CD4-positive, alpha-beta memory T cell (primary cell): ENCODE measurements around the gene MYL9. TPM values are rescaled to one million over a fixed set of nuclear protein-coding genes. Genes with fewer than 3 reads are reported as not detected.

Source experiments
- CTCF ChIA-PET: fragments of 350-600 bp; sonication (Branson Sonifier 250); formaldehyde crosslinking; loops from one replicate; lab custom pipeline; 2021; ENCODE audit warnings: inconsistent platforms; ENCODE audit not compliant: partially characterized antibody; lab: Charles Lee
- POLR2A ChIA-PET: fragments of 350-600 bp; sonication (Branson Sonifier 250); formaldehyde crosslinking; loops from one replicate; lab custom pipeline; 2021; ENCODE audit not compliant: partially characterized antibody; lab: Charles Lee
- DNase-seq, 5 donors: peaks; one replicate each; pipeline versions ENCODE4 v3.0.0 to v3.0.0-alpha.2; 2020 to 2022; ENCODE audit warnings: mixed read lengths in 1 of 5
- H3K27ac ChIP-seq: one replicate; pipeline ENCODE4 v1.7.0; 2013; ENCODE audit warnings: low read depth, low read length
- H3K27me3 ChIP-seq: 2 replicates; pipeline ENCODE4 v1.7.0; 2013; ENCODE audit warnings: mild to moderate bottlenecking, low read length, moderate library complexity; ENCODE audit not compliant: insufficient read depth
- H3K36me3 ChIP-seq: 2 replicates; pipeline ENCODE4 v1.7.0; 2013; ENCODE audit warnings: mild to moderate bottlenecking, low read length, moderate library complexity; ENCODE audit not compliant: insufficient read depth
- H3K4me1 ChIP-seq: 2 replicates; pipeline ENCODE4 v1.7.0; 2013; ENCODE audit warnings: mild to moderate bottlenecking, low read length, moderate library complexity; ENCODE audit not compliant: insufficient read depth
- H3K4me3 ChIP-seq, 2 donors: one replicate each; pipeline ENCODE4 v1.7.0; 2013; ENCODE audit warnings: low read length in 2 of 2, mild to moderate bottlenecking in 1 of 2
- H3K9me3 ChIP-seq, 2 donors: one replicate each; pipeline ENCODE4 v1.7.0; 2013; ENCODE audit warnings: low read length in 2 of 2, control low read depth in 1 of 2; ENCODE audit not compliant: control insufficient read depth in 1 of 2
- H3K27ac Mint-ChIP-seq, 7 donors: one replicate each; pipeline ENCODE4 v1.8.0; 2020 to 2021; ENCODE audit warnings: mixed read lengths in 7 of 7, mild to moderate bottlenecking in 6 of 7, inconsistent platforms in 3 of 7, moderate library complexity in 3 of 7
- H3K27me3 Mint-ChIP-seq, 2 donors: one replicate each; pipeline ENCODE4 v1.8.0; 2020 to 2021; ENCODE audit warnings: mixed read lengths in 2 of 2
- H3K36me3 Mint-ChIP-seq, 2 donors: one replicate each; pipeline ENCODE4 v1.8.0; 2020 to 2021; ENCODE audit warnings: mixed read lengths in 2 of 2, inconsistent platforms in 1 of 2, mild to moderate bottlenecking in 1 of 2
- H3K4me1 Mint-ChIP-seq, 4 donors: one replicate each; pipeline ENCODE4 v1.8.0; 2020 to 2021; ENCODE audit warnings: mixed read lengths in 4 of 4, mild to moderate bottlenecking in 1 of 4
- H3K4me3 Mint-ChIP-seq, 8 donors: one replicate each; pipeline ENCODE4 v1.8.0; 2020 to 2021; ENCODE audit warnings: mixed read lengths in 8 of 8, mild to moderate bottlenecking in 7 of 8, moderate library complexity in 6 of 8, inconsistent platforms in 3 of 8
- H3K9me3 Mint-ChIP-seq, 8 donors: one replicate each; pipeline ENCODE4 v1.8.0; 2020 to 2021; ENCODE audit warnings: mixed read lengths in 8 of 8, mild to moderate bottlenecking in 5 of 8, inconsistent platforms in 3 of 8, moderate library complexity in 1 of 8
- intact Hi-C: fragments of 100-400 bp; cut with micrococcal nuclease; formaldehyde crosslinking; loops from one replicate; pipeline ENCODE4 v1.15.1; 2023
- polyA plus RNA-seq, 2 donors: library from polyadenylated mRNA; unstranded; fragments of 300-500 nt; fragmentation: Illumina TruSeq; gene quantifications; one replicate each; pipeline ENCODE4 v1.2.3, GENCODE V29; 2021
- total RNA-seq, 2 experiments: library from RNA; stranded (reverse); gene quantifications; one replicate each; pipeline ENCODE4 v1.2.3, GENCODE V29; 2021

The MYL9 gene
- total RNA-seq: not detected
- not detected for polyA plus RNA-seq

DNA sequence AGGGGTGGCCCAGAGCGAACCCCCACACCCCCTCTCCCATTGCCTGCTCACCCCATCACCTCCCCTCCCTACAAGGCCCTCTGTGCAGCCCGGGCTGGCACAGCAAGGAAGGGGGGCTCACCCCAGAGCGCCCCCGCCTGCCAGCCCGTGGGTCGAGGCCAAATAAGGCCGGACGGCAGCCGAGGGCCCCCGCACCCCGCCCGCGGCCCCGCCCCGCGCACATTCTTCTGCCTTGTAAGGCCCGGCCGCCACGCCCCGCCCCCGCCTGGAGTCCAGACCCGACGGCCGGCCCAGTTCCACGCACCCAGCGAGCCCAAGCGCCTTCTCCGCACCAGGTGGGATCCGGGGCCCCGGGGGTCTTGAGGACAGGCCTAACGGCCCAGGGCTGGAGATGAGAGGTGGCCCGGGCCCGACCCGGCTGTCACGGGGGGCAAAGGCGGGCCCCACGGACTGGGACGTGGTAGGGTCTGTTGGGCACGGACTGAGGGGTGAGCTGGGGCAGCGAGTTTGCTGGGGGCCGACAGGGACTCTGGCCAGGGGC is at the start of gene MYL9:
Gene MYL9 (plus strand): TSS at position 293 of the 541 bp plus-strand sequence. CDS start 3,366 bp downstream, outside the sequence.
- Mint-ChIP-seq H3K4me1 (peaks cover 0 to 1% (median 0%) of the 10 kb centered on the region in 4 donors), H3K9me3 (no peaks in the 10 kb centered on the region), H3K36me3 (no peaks in the 10 kb centered on the region), H3K27me3 (peaks cover 0 to 3% of the 10 kb centered on the region in 2 donors), H3K27ac (peak within 1 kb of the TSS in 1 of 7 donors; percentile 43), H3K4me3 (peak within 1 kb of the TSS in 1 of 8 donors; percentile 23)
- intact Hi-C loops: no loop called here
- no peaks in the 10 kb centered on the region for H3K27me3 ChIP-seq
- H3K27ac ChIP-seq: no peak within 1 kb of the TSS
- no peak within 1 kb of the TSS for H3K4me3 ChIP-seq
- H3K4me1 ChIP-seq: no peaks in the 10 kb centered on the region
- ChIA-PET CTCF (no interaction called here), POLR2A (no interaction called here)
- no peaks in the 10 kb centered on the region for H3K36me3 ChIP-seq
- no peaks in the 10 kb centered on the region for H3K9me3 ChIP-seq
- no peak for DNase-seq

- Histone ChIP-seq H3K27me3 (no peaks in the 10 kb centered on the region), H3K9me3 (no peaks in the 10 kb centered on the region), H3K27ac (peak overlapping the region; percentile 59), H3K4me1 (peaks cover 39% of the 10 kb centered on the region), H3K36me3 (peaks cover 10% of the 10 kb centered on the region), H3K4me3 (peak overlapping the region in 1 of 2 donors; percentile 33)
- H3K27me3 Mint-ChIP-seq: no peaks in the 10 kb centered on the region
- H3K27ac Mint-ChIP-seq: peak overlapping the region; percentile 91 to 96 (median 94)
- peaks cover 5 to 7% of the 10 kb centered on the region in 2 donors for H3K36me3 Mint-ChIP-seq
- DNase-seq: peak; percentile 59 to 76 (median 63)
- H3K4me3 Mint-ChIP-seq: peak overlapping the region in 7 of 8 donors; percentile 70 to 86 (median 80)
- H3K9me3 Mint-ChIP-seq: no peaks in the 10 kb centered on the region
- ChIA-PET POLR2A (interaction anchor here (1.0 to 3.2 kb wide), 9 partner anchors 9 to 241 kb away, joined by 3 to 33 read pairs (median 5); partner anchors contain the start of gene RAB5IF), CTCF (interaction anchor here (0.6 to 1.8 kb wide), 13 partner anchors 9 to 290 kb away, joined by 3 to 11 read pairs (median 4); no protein-coding TSS in a partner anchor)
- H3K4me1 Mint-ChIP-seq: peaks cover 34 to 59% (median 45%) of the 10 kb centered on the region in 4 donors
- intact Hi-C loops: loop anchor here (1.0 to 5.0 kb wide), 3 partner anchors 25 to 281 kb away; partner anchors contain the start of genes AAR2 and DSN1
Observed at GRCh38 chr20:36491901-36492617, 49.3 kb upstream of the MYL9 start.

DNA sequence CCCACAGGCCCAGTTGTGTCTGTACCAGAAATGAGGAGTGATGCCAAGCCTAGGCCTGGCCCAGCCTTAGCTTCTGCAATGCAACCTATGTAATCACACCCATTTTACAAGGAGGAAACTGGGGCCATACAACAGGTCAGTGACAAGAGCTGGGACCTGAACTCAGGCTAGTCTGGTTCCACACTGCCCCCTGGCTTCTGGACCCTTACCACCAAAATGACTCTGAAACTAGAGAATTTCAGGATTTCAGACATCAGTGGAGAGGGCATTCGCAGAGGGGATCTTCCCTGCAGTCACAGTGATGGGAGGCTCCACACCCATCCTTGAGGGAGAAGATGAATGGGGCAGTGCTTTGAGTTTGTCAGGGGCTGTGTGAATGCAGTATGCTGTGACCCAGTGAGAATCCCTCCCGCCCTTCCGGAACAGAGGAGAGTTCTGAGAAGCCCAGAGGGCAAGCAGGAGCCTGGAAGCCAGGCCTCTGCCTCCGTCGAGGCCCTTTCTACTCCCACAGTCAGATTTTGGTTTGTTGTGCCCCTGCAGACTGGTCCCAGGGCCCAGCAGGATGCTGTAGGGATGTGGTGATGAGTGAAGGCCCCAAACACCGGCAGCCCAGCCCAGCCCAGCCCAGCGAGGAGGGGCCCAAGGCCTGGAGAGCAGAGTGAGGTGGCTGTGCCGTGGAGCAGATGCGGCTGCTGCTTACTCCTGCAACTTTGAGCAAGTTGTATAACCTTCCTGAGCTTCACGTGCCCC is 48.1 kb upstream of the MYL9 start:
- Histone ChIP-seq H3K9me3 (no peaks in the 10 kb centered on the region), H3K36me3 (peaks cover 22% of the 10 kb centered on the region), H3K27me3 (no peaks in the 10 kb centered on the region), H3K4me3 (no peak overlapping the region), H3K27ac (peak overlapping the region; percentile 59), H3K4me1 (peaks cover 39% of the 10 kb centered on the region)
- H3K36me3 Mint-ChIP-seq: peaks cover 14 to 16% of the 10 kb centered on the region in 2 donors
- no peak overlapping the region for H3K4me3 Mint-ChIP-seq
- intact Hi-C loops: loop anchor here (2.0 to 5.0 kb wide), 2 partner anchors 26 to 256 kb away; partner anchors contain the start of gene AAR2
- CTCF ChIA-PET: interaction anchor here (0.6 to 1.7 kb wide), 7 partner anchors 10 to 290 kb away, joined by 4 to 7 read pairs (median 4); no protein-coding TSS in a partner anchor
- POLR2A ChIA-PET: interaction anchor here (1.0 to 3.2 kb wide), 4 partner anchors 8 to 33 kb away, joined by 4 to 33 read pairs (median 8); no protein-coding TSS in a partner anchor
- H3K4me1 Mint-ChIP-seq: peaks cover 32 to 59% (median 43%) of the 10 kb centered on the region in 4 donors
- DNase-seq: no peak
- peak overlapping the region in 5 of 7 donors; percentile 53 to 95 (median 91) for H3K27ac Mint-ChIP-seq
- no peaks in the 10 kb centered on the region for H3K9me3 Mint-ChIP-seq
- H3K27me3 Mint-ChIP-seq: no peaks in the 10 kb centered on the region

DNA sequence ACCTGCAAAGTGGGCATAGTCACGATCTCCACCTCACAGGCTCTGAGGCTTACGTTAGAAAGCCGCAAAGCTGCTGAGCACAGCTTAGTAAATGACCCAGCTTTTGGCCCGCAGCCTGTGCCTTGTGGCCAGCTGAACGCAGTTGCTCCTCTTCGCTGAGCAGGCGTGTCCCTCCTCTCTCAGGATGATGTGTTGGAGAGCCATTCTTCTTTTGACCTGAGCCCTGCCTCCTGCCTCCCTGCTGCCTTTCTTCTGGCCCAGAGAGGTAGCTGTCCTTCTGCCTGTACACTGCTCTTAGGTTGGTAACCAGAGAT is 47.6 kb upstream of the MYL9 start:
- intact Hi-C loops: loop anchor here (2.0 to 5.0 kb wide), 2 partner anchors 27 to 256 kb away; partner anchors contain the start of gene AAR2
- ChIA-PET CTCF (interaction anchor here (1.1 to 1.7 kb wide), 3 partner anchors 22 to 291 kb away, joined by 4 to 7 read pairs (median 4); no protein-coding TSS in a partner anchor), POLR2A (interaction anchor here (3.2 kb wide), 1 partner anchor 30 kb away, joined by 33 read pairs; no protein-coding TSS in a partner anchor)
- Histone ChIP-seq H3K27ac (no peak overlapping the region), H3K27me3 (no peaks in the 10 kb centered on the region), H3K9me3 (no peaks in the 10 kb centered on the region), H3K4me3 (no peak overlapping the region), H3K36me3 (peaks cover 27% of the 10 kb centered on the region), H3K4me1 (peaks cover 39% of the 10 kb centered on the region)
- H3K27me3 Mint-ChIP-seq: no peaks in the 10 kb centered on the region
- H3K36me3 Mint-ChIP-seq: peaks cover 20% of the 10 kb centered on the region in 2 donors
- peak overlapping the region in 5 of 7 donors; percentile 46 to 95 (median 70) for H3K27ac Mint-ChIP-seq
- peaks cover 30 to 59% (median 42%) of the 10 kb centered on the region in 4 donors for H3K4me1 Mint-ChIP-seq
- H3K4me3 Mint-ChIP-seq: no peak overlapping the region
- no peaks in the 10 kb centered on the region for H3K9me3 Mint-ChIP-seq
- DNase-seq: no peak

GRCh38 chr20:36496707-36497669 is 44.3 kb upstream of the MYL9 start:
- no peak for DNase-seq
- H3K36me3 ChIP-seq: peaks cover 40% of the 10 kb centered on the region
- Mint-ChIP-seq H3K4me1 (peaks cover 16 to 41% (median 28%) of the 10 kb centered on the region in 4 donors), H3K4me3 (no peak overlapping the region), H3K36me3 (peaks cover 29 to 38% of the 10 kb centered on the region in 2 donors), H3K27ac (peak overlapping the region in 1 of 7 donors; percentile 73), H3K9me3 (no peaks in the 10 kb centered on the region), H3K27me3 (no peaks in the 10 kb centered on the region)
- peaks cover 28% of the 10 kb centered on the region for H3K4me1 ChIP-seq
- POLR2A ChIA-PET: interaction anchor here (0.8 kb wide), 1 partner anchor 277 kb away, joined by 3 read pairs; the partner anchor contains the start of gene DSN1
- CTCF ChIA-PET: interaction anchor here (0.5 kb wide), 1 partner anchor 24 kb away, joined by 3 read pairs; no protein-coding TSS in a partner anchor
- H3K27ac ChIP-seq: no peak overlapping the region
- H3K4me3 ChIP-seq: no peak overlapping the region
- H3K27me3 ChIP-seq: no peaks in the 10 kb centered on the region
- H3K9me3 ChIP-seq: no peaks in the 10 kb centered on the region
- intact Hi-C loops: no loop called here

- H3K9me3 ChIP-seq: no peaks in the 10 kb centered on the region
- H3K27me3 ChIP-seq: no peaks in the 10 kb centered on the region
- no peaks in the 10 kb centered on the region for H3K27me3 Mint-ChIP-seq
- H3K4me1 Mint-ChIP-seq: peaks cover 9 to 33% (median 20%) of the 10 kb centered on the region in 4 donors
- peaks cover 19% of the 10 kb centered on the region for H3K4me1 ChIP-seq
- H3K9me3 Mint-ChIP-seq: no peaks in the 10 kb centered on the region
- H3K36me3 ChIP-seq: peaks cover 40% of the 10 kb centered on the region
- H3K4me3 Mint-ChIP-seq: no peak overlapping the region
- no peak for DNase-seq
- peaks cover 31 to 38% of the 10 kb centered on the region in 2 donors for H3K36me3 Mint-ChIP-seq
- intact Hi-C loops: no loop called here
- ChIA-PET POLR2A (interaction anchor here (0.8 kb wide), 1 partner anchor 276 kb away, joined by 3 read pairs; the partner anchor contains the start of gene DSN1), CTCF (no interaction called here)
- H3K27ac ChIP-seq: no peak overlapping the region
- no peak overlapping the region for H3K27ac Mint-ChIP-seq
- H3K4me3 ChIP-seq: no peak overlapping the region
Observed at GRCh38 chr20:36497856-36498255, 43.5 kb upstream of the MYL9 start.
